ENCODE data around the gene DENND2D.

The DENND2D gene

GRCh38 chr1:111184663-111185062, 15.8 kb downstream of the DENND2D start:
- TF ChIP-seq CTCF (IDR thresholded peaks at IDR 0.05; ENCODE audit: extremely low read depth, insufficient read depth, missing control alignments), result no peak
- in situ Hi-C loops (cut with MboI; ENCODE audit: low pct_unique_long_range_greater_than_20kb, low sequenced_read_pairs, unreplicated experiment), result no loop called here
- DNase-seq (ENCODE audit: low spot score), result no peak

GRCh38 chr1:111183308-111184069, 17.0 kb downstream of the DENND2D start:
- TF ChIP-seq CTCF (IDR thresholded peaks at IDR 0.05; ENCODE audit: extremely low read depth, insufficient read depth, missing control alignments), result no peak
- in situ Hi-C loops (cut with MboI; ENCODE audit: low pct_unique_long_range_greater_than_20kb, low sequenced_read_pairs, unreplicated experiment), result no loop called here
- DNase-seq (ENCODE audit: low spot score), result no peak

- TF ChIP-seq CTCF (IDR thresholded peaks at IDR 0.05; ENCODE audit: extremely low read depth, insufficient read depth, missing control alignments), result no peak
- DNase-seq (ENCODE audit: low spot score), result no peak
- in situ Hi-C loops (cut with MboI; ENCODE audit: low pct_unique_long_range_greater_than_20kb, low sequenced_read_pairs, unreplicated experiment), result no loop called here
Measured at GRCh38 chr1:111182052-111182451, 18.4 kb downstream of the DENND2D start.

GRCh38 chr1:111179968-111180533, 20.4 kb downstream of the DENND2D start:
- in situ Hi-C loops (cut with MboI; ENCODE audit: low pct_unique_long_range_greater_than_20kb, low sequenced_read_pairs, unreplicated experiment), result no loop called here
- no peak for TF ChIP-seq CTCF (IDR thresholded peaks at IDR 0.05; ENCODE audit: extremely low read depth, insufficient read depth, missing control alignments)
- no peak for DNase-seq (ENCODE audit: low spot score)

- no peak for TF ChIP-seq CTCF (IDR thresholded peaks at IDR 0.05; ENCODE audit: extremely low read depth, insufficient read depth, missing control alignments)
- in situ Hi-C loops (cut with MboI; ENCODE audit: low pct_unique_long_range_greater_than_20kb, low sequenced_read_pairs, unreplicated experiment), result no loop called here
- no peak for DNase-seq (ENCODE audit: low spot score)
Measured at GRCh38 chr1:111176678-111177077, 23.8 kb downstream of the DENND2D start.

- in situ Hi-C loops (cut with MboI; ENCODE audit: low pct_unique_long_range_greater_than_20kb, low sequenced_read_pairs, unreplicated experiment), result no loop called here
- no peak for DNase-seq (ENCODE audit: low spot score)
- TF ChIP-seq CTCF (IDR thresholded peaks at IDR 0.05; ENCODE audit: extremely low read depth, insufficient read depth, missing control alignments), result no peak
Measured at GRCh38 chr1:111175349-111175748, 25.1 kb downstream of the DENND2D start.
